DMS79 (cell line): ENCODE results near the gene FHIT.

Source experiments
- DNase-seq: peaks from one replicate; lab custom pipeline; 2025; lab: John Stamatoyannopoulos, UW

The FHIT gene

DNA sequence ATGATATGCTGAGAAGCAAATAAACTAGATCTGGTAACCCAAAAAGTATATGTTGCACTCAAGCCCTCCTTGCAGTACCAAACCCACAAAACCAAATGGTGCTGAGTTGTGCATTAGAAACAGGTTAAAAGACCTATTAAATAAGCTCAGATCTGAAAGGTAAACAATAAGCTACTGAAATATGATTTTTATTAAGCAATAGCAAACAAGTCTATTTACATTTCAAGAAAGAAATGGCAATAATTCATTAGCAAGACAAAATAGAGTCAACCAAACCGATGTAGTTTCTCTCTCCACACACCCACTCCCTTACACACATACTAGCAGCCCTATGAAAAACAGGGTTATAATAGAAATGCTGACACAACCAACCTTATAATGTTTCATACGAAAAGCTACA, 760.3 kb downstream of the FHIT start:
- DNase-seq: no peak

DNA sequence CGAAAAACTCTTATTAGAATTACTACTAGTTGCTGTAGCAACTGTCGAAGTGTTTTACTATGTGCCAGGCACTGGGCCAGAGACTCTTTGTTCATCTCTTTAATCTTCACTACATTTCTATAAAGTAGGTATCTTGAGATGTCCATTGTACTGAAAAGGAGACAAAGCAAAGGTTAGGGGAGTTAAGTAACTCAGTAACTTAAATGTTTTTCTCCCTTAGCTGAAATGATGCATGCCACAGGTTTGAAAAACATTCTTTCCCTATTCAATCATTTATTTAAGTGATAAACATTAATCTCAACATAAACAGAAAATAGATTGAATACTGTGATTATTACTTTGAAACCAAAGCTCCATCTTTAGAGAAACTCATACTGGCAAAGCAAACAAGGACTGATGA, 776.2 kb downstream of the FHIT start:
- DNase-seq: no peak

DNA sequence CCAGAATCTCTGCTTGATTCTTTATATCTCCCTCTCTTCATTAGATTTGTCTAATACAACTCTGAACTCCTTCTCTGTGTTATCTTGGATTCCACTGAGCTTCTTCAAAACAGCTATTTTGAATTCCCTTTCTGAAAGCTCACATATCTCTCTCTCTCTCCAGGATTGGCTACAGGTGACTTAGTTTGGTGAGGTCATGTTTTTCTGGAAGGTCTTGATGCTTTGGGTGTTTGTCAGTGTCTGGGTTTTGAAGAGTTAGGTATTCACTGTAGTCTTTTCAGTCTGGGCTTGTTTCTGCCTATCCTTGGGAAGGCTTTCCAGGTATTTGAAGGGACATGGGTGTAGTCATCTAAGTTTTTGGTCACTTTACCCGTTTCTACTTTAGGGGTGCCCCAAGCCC, 781.8 kb downstream of the FHIT start:
- DNase-seq: no peak

DNA sequence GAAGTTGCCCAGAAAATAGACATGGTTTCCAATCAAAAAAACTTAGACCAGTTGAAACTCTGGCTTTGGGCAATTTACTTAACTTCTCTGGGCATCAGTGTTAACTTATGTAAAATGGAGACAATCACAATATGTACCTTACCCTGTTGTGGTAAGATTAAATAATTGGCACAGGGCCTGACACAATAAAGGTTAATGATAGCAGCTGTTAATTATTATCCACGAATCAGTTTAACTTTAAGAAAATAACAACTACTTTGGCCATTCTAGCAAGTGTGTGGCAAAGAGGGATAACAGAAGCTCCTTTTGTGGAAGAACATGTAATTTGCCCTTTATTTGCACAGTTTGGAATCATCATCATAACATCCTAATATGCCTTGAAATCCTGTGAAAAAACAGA, 787.6 kb downstream of the FHIT start:
- DNase-seq: no peak

DNA sequence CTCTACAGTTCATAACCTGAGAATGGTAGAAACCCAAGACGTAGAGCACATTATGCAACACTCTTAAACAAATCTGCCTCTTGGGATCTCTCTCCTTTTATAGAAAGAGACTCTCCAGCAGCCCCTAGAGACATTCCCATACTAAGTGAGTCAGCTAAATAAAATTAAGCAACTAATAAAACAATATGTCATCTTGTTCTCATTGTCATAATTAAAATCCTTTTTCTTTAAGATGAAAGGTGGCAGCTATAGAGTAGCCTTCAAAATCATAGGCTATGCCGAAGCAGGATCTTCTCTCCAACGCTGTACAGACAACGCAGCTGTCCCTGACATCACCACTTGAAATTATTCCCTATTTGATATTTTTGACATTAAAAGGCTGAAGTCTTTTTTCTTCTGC, 790.0 kb downstream of the FHIT start:
- DNase-seq: no peak

DNA sequence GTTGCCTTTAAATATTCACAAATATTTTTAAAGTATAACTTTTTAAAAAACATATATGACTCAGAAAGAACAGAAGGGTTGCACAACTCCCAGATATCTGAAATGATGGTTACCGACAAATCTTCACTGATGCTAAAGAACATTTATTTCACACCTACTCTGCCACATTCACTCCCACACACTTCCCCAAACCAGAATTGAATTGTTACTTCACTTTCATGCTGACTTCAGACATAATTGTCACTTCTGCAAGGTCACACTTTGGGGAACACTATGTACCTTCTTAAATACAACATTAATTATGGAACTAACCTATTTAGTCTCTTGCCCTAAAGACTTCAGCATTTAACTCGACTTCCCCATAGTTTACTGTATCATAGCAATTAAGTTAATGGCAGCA, 795.1 kb downstream of the FHIT start:
- DNase-seq: no peak

DNA sequence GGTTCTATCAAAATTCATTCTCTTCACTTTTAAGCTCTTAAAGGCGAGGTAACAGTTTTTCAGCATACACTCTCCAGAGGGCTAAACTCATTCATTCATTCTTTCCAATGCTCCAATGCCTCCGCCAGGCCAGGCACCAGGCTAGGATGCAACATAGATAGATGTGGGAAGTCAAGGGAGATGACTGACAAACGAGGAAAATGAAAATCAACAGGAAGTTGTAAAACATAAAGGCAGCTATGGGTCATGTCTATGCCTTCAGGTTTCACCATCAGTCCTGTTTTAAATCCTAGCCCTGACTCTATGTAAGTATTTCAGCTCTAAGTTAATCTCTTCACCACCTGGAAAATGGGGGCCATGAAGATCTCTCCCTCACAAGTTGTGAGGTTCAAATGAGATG, 797.9 kb downstream of the FHIT start:
- no peak for DNase-seq

DNA sequence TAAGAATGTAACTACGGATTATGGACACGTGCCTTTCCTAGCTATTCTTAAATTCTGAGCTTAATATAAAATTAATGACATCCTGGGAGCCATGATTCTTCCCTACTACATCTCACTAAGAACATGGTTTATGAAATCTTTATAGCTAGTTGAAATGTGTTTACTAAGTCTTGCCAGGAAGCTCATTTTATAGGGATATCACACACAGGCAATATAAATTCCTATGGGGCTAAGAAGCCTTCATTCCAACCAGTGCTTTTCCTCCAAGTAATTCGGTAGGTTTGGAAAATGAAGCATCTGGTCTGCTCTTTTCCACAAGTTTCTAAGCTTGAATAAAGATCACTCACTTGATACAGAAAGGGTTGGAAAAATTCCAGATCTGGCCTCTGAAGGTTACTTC, 802.6 kb downstream of the FHIT start:
- DNase-seq: no peak

DNA sequence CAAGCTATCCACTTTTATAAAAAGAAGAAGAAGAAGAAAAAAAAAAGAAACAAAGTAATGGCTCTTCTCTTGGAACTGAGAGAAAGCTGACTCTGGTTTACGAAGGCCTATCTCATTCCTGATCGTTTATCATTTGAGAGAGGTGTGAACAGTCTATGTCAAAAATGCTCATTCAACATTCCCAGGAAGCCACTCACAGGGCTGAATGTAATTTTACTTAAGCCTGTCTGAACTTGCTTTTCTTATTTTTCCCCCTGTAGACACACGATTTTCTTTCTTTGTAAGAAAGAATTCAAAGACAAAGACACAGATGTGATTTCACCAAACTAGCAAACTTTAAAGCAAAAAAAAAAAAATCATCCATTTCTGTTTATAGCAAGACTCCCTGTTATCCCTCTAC, 805.8 kb downstream of the FHIT start:
- no peak for DNase-seq

DNA sequence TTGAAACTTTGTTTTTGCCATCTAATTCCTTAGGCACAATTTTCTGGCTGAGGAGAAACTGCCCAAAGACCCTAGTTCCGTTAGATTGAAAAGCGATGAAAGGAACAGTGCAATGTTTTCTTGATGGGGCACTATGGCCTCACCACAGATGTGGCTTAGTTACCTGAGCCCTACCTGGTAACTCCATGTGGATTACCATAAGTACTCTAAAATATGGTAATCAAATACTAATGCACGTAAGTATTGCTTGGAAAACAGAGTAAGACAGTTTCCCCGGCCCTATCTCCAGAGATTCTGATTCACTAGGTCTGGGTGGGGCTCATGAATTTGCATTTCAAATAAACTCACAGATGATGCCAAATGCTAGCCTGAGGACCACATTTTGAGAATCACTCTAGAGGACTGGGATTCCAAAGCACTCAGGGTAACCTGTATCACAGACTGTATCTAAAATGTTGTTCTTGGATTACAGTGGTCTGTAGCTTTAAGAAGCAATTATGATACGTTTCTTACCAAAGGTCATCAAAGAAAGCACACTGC, 806.3 kb downstream of the FHIT start:
- DNase-seq: no peak

DNA sequence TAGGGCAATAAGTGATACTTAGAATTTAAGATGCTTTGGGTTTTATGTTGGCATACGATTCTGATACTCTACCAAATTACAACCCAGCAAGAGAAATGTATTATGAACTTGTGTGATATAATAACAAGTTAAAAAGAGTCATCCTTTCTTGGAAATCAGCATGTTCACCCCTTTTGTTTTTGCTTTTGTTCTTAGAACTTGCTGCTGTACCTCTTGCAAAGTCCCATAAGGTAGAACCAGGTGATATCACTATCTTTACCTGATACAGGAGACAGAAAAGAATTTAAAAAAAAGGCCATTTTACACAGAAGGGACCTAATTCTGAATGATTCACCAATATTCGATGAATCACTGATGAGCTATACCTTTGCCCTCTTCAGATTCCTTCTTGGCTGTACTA, 810.4 kb downstream of the FHIT start:
- DNase-seq: no peak

DNA sequence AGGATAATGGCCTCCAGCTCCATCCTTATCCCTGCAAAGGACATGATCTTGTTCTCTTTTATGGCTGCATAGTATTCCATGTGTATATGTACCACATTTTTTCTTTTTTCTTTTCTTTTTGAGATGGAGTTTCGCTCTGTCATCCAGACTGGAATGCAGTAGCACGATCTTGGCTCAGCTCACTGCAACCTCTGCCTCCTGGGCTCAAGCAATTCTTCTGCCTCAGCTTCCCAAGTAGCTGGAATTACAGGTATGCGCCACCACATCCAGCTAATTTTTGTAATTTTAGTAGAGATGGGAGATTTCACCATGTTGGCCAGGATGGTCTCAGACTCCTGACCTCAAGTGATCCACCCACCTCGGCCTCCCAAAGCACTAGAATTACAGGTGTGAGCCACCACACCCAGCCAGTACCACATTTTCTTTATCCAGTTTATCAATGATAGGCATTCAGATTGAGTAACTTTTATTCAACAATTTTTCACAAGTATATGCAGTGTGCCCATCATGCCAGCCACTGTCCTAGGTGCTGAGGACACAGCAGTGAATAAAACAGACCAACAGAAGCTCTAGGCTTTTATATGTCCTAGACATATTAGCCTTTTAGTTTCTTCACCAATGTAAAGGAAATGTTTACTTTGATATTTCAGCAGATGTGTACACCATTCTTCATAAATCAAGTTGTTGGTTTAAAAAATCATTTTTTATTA, 815.2 kb downstream of the FHIT start:
- no peak for DNase-seq

DNA sequence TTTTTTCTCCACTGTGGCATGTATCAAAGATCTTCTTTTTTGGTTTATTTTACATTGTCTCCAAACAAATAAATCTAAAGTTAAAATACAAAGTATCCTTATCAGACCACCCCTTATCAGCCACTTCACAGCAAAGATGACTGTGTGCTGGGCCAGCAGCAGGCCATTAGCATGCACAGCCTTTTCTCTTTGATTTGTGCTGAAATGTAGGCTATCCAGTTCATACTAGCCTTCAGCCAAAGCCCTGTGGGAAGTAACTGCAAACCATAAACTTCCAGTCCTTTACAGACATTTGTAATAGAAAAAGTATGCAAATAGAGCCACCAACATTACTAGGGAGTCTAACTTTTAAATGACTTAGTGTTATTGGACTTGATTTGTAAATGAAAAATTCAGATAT, 816.3 kb downstream of the FHIT start:
- no peak for DNase-seq

DNA sequence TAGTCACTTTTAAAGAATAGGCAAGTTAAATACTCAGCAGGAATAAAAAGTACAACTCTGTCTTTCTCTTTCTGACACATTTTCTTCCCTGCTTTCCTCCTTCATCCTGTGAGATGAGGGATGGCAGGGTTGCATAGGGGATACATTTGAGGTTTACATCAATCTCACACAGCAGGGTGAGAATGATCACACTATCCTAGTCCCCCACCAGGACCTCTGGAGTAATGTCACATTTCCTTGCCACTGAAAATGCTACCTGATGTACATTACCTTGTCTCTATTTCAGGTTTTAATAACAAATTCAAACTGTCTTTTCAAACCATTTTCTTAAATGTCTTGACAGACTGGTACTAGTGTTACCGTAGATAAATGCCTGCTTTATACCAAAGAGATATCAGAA, 816.9 kb downstream of the FHIT start:
- DNase-seq: no peak

DNA sequence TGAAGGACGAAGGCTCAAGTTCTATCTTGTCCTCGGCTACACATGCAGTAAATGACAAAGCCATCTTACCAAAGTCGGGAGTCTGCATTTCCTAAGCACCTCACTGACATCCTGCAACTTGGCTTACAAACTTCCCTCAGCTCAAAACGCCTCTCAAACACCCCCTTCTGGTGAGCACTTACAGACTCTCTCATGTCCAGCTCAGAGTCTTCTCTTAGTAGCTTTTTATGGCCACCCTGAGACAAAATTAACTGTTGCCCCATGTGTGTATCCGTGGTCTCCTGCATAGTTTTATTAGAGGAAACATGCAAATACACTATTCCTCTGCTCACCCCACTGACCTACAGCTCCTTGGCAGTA, 819.7 kb downstream of the FHIT start:
- DNase-seq: no peak

DNA sequence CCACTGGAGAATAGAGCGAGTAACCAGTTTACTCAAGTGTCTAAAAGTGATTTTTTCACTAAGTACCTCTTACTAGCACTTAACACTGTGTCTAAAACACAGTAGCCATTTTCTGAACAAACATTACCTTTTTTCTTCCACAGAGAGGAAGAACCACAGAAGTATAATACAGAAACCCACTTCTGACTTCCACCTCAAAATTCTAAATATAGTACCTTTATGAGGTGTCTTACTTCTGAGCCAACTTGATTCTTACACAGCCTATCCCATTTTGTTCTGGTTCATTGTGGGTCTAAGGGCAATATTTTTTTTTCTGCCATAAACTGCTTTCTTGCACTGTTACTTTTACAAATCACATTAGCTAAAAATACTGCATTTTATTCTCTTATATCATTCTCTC, 821.0 kb downstream of the FHIT start:
- peak; percentile 6 for DNase-seq

DNA sequence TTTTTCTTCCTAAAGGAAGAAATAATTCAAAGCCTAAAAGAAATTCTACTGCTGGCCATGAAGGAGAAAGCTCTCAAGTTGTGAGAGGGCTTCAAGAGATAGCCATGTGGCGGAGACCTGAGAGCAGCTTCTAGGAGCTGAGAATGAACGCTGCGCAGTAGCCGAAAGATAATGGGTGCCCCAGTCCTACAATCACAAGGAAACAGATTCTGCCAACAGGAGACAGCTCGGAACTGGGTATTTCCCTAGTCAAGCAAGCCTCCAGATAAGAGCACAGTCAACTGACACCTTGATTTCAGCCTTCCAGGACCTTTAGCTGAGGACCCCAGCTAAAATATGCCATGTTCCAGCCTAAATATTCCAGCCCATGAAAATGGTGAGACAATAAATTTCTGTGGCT, 824.1 kb downstream of the FHIT start:
- no peak for DNase-seq

DNA sequence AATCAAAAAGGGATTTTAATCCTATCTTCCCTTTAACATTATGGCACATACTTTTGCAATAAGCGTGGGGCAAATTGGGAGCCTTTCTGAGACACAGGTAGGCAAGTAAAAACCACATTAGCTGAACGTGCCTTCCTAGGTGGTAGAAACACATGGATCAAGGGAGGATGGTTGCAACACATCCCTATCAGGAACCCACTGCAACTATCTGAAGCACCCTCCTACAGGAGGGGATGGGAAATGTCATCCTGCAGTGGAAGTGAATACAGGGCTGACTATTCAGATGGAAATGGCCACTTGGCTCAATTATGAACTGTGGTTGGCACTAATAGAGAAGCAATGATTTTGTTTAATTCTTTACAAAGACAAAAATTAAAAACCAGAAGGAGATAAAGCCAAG, 826.3 kb downstream of the FHIT start:
- DNase-seq: no peak

DNA sequence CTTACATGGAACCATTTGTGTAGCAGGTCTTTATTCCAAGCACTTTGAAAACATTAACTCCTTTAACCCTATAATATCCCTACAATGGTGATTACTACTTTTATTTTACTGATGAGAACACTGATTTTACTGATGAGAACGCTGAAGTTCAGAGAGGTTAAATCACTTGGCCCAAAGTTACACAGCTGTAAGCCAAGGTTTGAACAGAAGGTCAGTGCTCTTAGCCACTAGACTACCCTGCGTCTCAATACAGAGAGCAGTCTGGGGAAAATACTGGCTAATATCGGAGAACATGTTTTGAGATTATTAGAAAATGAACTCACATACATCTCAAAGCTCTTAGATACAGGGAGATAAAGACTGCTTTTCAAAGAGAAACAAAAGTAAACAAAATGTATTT, 827.2 kb downstream of the FHIT start:
- DNase-seq: no peak

DNA sequence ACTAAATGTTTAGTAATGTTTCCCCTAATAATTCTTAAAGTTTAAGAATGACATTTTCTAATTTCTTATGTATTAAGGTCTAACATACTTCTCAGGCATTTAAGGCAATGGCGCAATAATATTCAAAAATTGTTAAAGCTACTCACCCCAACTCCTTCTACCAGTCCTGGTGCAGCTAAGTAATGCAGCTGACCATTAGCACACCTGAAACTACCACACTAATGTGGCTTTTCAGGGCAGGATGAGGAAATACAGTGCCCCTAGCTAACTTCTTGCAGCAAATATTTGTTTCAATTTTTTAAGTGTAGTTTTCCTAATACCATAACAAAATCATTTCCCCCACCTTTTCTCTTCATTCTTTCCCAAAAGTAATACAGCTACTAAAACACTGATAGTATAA, 827.7 kb downstream of the FHIT start:
- DNase-seq: no peak

DNA sequence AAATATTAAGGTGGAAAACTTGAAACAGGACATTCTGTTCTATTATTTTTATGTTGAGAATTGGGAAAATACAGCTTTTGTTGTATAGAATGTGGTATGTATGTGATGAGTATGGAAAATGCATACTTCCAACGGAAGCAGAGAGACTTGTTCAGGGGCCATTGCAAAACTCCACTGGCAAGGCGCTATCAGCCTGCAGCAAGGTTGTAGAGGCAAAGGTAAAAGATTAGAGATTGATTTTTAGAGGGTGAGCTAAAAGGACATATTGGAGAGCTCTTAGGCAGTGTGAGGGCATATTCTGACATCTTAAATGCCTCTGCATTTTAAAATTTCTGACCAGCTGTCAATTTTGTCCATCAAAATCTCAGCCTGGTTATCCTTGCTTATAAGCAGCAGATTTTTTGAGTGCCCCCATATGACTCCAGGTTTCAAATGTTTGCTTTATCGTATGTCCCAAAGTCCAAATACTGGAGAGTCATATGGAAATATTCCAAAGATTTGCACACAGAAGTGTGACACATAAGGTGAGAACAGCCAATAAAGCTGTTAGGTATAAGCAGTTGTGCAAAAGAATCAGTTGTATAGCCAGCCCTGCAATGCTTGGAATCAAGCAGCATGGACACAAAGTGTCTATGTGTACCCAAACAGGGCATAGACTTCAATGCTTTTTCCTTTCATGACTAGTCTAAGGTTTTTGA, 829.4 kb downstream of the FHIT start:
- DNase-seq: no peak

DNA sequence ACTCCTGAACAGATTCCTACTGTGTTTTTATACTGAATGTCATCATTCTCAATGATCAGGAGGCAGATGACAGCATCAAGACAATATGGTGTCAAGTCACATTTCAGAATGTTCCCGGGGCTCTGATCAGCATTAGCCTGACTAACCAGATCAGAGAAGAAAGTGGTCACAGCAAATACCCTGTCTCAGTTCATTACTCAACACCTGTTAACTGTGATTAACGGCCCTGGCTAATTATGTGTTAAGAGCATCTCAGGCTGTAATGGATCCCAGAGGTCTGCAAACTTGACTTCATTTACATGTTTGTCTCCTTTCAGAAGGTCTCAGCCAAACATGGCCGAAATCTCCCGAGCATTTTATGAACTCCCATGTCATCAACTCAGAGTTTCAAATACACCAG, 833.7 kb downstream of the FHIT start:
- DNase-seq: no peak

DNA sequence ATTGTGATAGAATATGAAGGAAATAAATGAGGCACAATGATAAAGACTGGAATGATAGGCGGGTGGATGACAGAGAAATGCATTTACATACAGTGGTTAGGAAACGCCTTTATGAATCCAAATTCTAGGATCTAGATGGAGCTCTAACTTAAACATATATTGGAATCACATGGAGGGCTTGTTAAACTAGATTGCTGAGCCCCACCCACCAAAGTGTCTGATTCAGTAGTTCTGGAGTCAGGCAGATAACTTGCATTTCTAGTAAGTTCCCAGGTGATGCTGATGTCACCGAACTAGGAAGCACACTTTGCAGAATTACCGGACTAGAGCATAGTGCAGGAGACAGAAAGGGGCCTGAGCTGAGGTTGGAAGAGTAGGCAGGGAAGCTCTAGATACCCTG, 837.2 kb downstream of the FHIT start:
- no peak for DNase-seq

DNA sequence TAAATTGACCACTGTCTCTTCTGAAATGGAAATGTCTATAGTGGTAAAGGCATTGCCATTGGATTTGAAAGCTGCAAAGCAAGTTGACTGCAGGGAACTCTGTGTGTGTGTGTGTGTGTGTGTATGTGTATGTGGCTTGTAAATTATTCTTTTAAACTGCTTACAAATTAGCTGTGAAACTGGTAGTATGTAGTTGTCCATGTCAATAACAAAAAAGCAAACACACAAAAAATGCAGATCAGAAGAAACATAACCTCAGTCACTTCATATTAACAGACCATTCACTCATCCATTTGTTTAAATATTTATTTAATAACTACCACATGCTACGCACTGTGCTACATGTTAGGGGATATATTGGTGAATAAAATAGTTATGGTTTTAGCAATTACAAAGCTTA, 837.7 kb downstream of the FHIT start:
- DNase-seq: no peak
